ENCODE results near the gene BICRAL. TPM values are rescaled to one million over a fixed set of nuclear protein-coding genes. Genes with fewer than 3 reads are reported as not detected.

BICRAL gene
- total RNA-seq, 1 donor from 2014 or later, result 14.4 TPM

GRCh38 chr6:42851599-42851998 lies 69.7 kb downstream of the BICRAL start:
- no peaks in the 10 kb centered on the region for H3K4me1 Mint-ChIP-seq (ENCODE audit: low read depth)
- TF ChIP-seq, protein P1, sequence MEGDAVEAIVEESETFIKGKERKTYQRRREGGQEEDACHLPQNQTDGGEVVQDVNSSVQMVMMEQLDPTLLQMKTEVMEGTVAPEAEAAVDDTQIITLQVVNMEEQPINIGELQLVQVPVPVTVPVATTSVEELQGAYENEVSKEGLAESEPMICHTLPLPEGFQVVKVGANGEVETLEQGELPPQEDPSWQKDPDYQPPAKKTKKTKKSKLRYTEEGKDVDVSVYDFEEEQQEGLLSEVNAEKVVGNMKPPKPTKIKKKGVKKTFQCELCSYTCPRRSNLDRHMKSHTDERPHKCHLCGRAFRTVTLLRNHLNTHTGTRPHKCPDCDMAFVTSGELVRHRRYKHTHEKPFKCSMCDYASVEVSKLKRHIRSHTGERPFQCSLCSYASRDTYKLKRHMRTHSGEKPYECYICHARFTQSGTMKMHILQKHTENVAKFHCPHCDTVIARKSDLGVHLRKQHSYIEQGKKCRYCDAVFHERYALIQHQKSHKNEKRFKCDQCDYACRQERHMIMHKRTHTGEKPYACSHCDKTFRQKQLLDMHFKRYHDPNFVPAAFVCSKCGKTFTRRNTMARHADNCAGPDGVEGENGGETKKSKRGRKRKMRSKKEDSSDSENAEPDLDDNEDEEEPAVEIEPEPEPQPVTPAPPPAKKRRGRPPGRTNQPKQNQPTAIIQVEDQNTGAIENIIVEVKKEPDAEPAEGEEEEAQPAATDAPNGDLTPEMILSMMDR (IDR thresholded peaks at IDR 0.05; ENCODE audit: unreplicated experiment), result no peak
- no peaks in the 10 kb centered on the region for H3K27me3 Mint-ChIP-seq
- no peak overlapping the region for H3K4me3 Mint-ChIP-seq (ENCODE audit: low read depth)
- DNase-seq (ENCODE audit: low spot score, unreplicated experiment), result no peak
- H3K36me3 Mint-ChIP-seq (ENCODE audit: insufficient read depth), result peaks cover 4% of the 10 kb centered on the region
- H3K27ac Mint-ChIP-seq, result no peak overlapping the region
- H3K9me3 Mint-ChIP-seq (ENCODE audit: low read depth), result no peaks in the 10 kb centered on the region

DNA sequence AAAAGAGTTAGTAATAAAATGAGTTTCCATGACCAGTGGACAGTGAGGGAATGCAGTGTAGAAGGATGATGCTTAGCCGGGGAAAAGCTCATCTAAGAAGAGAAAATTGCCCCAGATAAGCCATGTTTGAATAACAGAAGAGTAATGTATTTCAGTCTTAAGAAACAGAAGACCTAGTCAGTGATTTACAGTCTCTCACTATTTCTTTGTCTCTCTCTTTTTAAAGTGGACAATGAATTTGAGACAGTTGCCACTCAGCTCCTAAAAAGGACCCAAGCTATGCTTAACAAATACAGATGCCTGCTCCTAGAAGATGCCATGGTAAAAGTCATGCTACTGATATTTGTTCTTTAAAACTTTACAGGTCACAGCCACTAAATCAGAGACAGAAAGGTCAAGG lies 78.2 kb downstream of the BICRAL start:
- DNase-seq (ENCODE audit: low spot score, unreplicated experiment), result no peak
- H3K4me1 Mint-ChIP-seq (ENCODE audit: low read depth), result no peaks in the 10 kb centered on the region
- no peak overlapping the region for H3K27ac Mint-ChIP-seq
- peaks cover 19% of the 10 kb centered on the region for H3K36me3 Mint-ChIP-seq (ENCODE audit: insufficient read depth)
- TF ChIP-seq, protein P1 (IDR thresholded peaks at IDR 0.05; ENCODE audit: unreplicated experiment), result no peak
- H3K4me3 Mint-ChIP-seq (ENCODE audit: low read depth), result no peak overlapping the region
- H3K27me3 Mint-ChIP-seq, result no peaks in the 10 kb centered on the region
- no peaks in the 10 kb centered on the region for H3K9me3 Mint-ChIP-seq (ENCODE audit: low read depth)

DNA sequence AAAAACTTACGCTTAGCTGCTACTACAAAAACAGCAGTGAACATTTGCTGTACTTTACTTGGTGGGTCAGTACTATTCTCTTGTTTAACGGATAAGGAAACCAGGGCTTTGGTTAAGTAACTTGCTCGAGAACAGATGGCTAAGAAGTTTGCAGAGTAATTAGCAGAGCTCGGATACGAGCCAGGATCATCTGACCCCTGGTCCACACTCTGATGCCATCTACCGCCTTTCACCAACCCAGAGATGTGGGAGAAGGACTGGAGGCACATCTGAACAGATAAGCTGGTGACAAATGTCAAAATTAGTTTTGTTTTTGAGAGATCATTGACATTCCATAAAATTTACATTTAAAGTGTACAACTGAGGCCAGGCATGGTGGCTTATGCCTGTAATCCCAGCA lies 78.6 kb downstream of the BICRAL start:
- Mint-ChIP-seq H3K36me3 (ENCODE audit: insufficient read depth) (peaks cover 20% of the 10 kb centered on the region), H3K4me1 (ENCODE audit: low read depth) (no peaks in the 10 kb centered on the region), H3K27me3 (no peaks in the 10 kb centered on the region), H3K27ac (no peak overlapping the region), H3K9me3 (ENCODE audit: low read depth) (no peaks in the 10 kb centered on the region), H3K4me3 (ENCODE audit: low read depth) (no peak overlapping the region)
- no peak for DNase-seq (ENCODE audit: low spot score, unreplicated experiment)
- TF ChIP-seq, protein P1 (IDR thresholded peaks at IDR 0.05; ENCODE audit: unreplicated experiment), result no peak

DNA sequence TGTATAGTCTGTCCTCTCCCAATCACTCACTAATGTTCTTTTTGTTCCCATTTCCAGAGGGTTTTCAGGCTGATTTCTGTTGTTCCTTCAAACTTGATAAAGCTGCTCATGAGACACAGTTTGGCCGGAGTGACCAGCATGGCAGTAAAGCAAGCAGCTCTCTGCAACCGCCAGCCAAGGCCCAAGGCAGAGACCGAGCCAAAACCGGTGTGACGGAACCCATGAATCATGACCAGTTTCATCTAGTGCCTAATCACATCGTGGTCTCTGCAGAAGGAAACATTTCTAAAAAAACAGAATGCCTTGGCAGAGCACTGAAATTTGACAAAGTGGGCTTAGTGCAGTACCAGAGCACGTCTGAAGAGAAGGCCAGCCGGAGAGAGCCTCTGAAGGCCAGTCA lies 82.8 kb downstream of the BICRAL start:
- H3K4me3 Mint-ChIP-seq (ENCODE audit: low read depth), result no peak overlapping the region
- peak overlapping the region; percentile 60 for H3K27ac Mint-ChIP-seq
- TF ChIP-seq, protein P1 (IDR thresholded peaks at IDR 0.05; ENCODE audit: unreplicated experiment), result no peak
- no peaks in the 10 kb centered on the region for H3K4me1 Mint-ChIP-seq (ENCODE audit: low read depth)
- no peak for DNase-seq (ENCODE audit: low spot score, unreplicated experiment)
- peaks cover 15% of the 10 kb centered on the region for H3K36me3 Mint-ChIP-seq (ENCODE audit: insufficient read depth)
- no peaks in the 10 kb centered on the region for H3K9me3 Mint-ChIP-seq (ENCODE audit: low read depth)
- H3K27me3 Mint-ChIP-seq, result no peaks in the 10 kb centered on the region

GRCh38 chr6:42870145-42870936 lies 88.5 kb downstream of the BICRAL start:
- TF ChIP-seq, protein P1 (IDR thresholded peaks at IDR 0.05; ENCODE audit: unreplicated experiment), result no peak

More at GRCh38 chr6:42870145-42870936, 88.5 kb downstream of the BICRAL start:
- H3K4me3 Mint-ChIP-seq (ENCODE audit: low read depth), result no peak overlapping the region
- peak overlapping the region; percentile 23 for H3K27ac Mint-ChIP-seq
- DNase-seq (ENCODE audit: low spot score, unreplicated experiment), result no peak
- H3K36me3 Mint-ChIP-seq (ENCODE audit: insufficient read depth), result peaks cover 3% of the 10 kb centered on the region
- no peaks in the 10 kb centered on the region for H3K4me1 Mint-ChIP-seq (ENCODE audit: low read depth)
- no peaks in the 10 kb centered on the region for H3K27me3 Mint-ChIP-seq
- H3K9me3 Mint-ChIP-seq (ENCODE audit: low read depth), result no peaks in the 10 kb centered on the region
